OCI-LY3 (cell line): ENCODE data around the gene SLC25A46.

Experiments used
- H2AFZ ChIP-seq: fragments of 200-600, 300-600 bp; shearing (Covaris generic); 2 replicates; pipeline ENCODE4 v1.6.0; 2014; ENCODE audit warnings: antibody characterized with exemption, low read depth, low read length
- H3K27ac ChIP-seq: fragments of 200-600, 300-600 bp; sonication (generic); 2 replicates; pipeline ENCODE4 v1.5.1; 2014; ENCODE audit warnings: mild to moderate bottlenecking, low read length, moderate library complexity, mixed read lengths
- H3K27me3 ChIP-seq: fragments of 200-600, 300-600 bp; sonication (generic); 2 replicates; pipeline ENCODE4 v1.6.1; 2014; ENCODE audit warnings: low read depth, low read length, mixed read lengths
- H3K36me3 ChIP-seq: fragments of 200-600, 300-600 bp; sonication (generic); replicated peaks from 2 replicates; pipeline ENCODE3; 2014; ENCODE audit warnings: low read depth, low read length, mixed read lengths
- H3K4me1 ChIP-seq: fragments of 300-600, 200-600 bp; sonication (generic); 2 replicates; pipeline ENCODE4 v1.6.1; 2014; ENCODE audit warnings: low read length, mixed read lengths
- H3K4me2 ChIP-seq: fragments of 200-600, 300-600 bp; sonication (generic); 2 replicates; pipeline ENCODE4 v1.6.1; 2014; ENCODE audit warnings: low read length, mixed read lengths
- H3K4me3 ChIP-seq: fragments of 300-600, 200-600 bp; sonication (generic); 2 replicates; pipeline ENCODE4 v1.5.1; 2014; ENCODE audit warnings: antibody characterized with exemption, mild to moderate bottlenecking, low read length, moderate library complexity
- H3K79me2 ChIP-seq: fragments of 300-600, 200-600 bp; shearing (Covaris generic); 2 replicates; pipeline ENCODE4 v1.6.1; 2014; ENCODE audit warnings: mild to moderate bottlenecking, low read length, mixed read lengths
- H3K9ac ChIP-seq: fragments of 300-600, 200-600 bp; shearing (Covaris generic); 2 replicates; pipeline ENCODE4 v1.6.0; 2014; ENCODE audit warnings: mild to moderate bottlenecking, low read length, moderate library complexity
- H3K9me3 ChIP-seq: fragments of 200-600, 300-600 bp; shearing (Covaris generic); 2 replicates; pipeline ENCODE4 v1.6.1; 2014; ENCODE audit warnings: low read length, mixed read lengths; ENCODE audit not compliant: insufficient read depth
- H4K20me1 ChIP-seq: fragments of 200-600, 300-600 bp; sonication (generic); 2 replicates; pipeline ENCODE4 v1.6.1; 2016; ENCODE audit warnings: low read length, mixed read lengths; ENCODE audit not compliant: insufficient read depth
- EZH2phosphoT487 ChIP-seq: fragments of 200-600 bp; shearing (Covaris generic); IDR thresholded peaks from 2 replicates; pipeline ENCODE4 v1.6.1; 2018; ENCODE audit warnings: antibody characterized with exemption, mixed run types, low read depth
- TF ChIP-seq, protein P1 (sequence below): fragments of 200-600, 300-600 bp; sonication (generic); IDR thresholded peaks from 2 replicates; pipeline ENCODE4 v1.5.1; 2014; ENCODE audit warnings: antibody characterized with exemption, low read length, low read depth

SLC25A46 gene

DNA sequence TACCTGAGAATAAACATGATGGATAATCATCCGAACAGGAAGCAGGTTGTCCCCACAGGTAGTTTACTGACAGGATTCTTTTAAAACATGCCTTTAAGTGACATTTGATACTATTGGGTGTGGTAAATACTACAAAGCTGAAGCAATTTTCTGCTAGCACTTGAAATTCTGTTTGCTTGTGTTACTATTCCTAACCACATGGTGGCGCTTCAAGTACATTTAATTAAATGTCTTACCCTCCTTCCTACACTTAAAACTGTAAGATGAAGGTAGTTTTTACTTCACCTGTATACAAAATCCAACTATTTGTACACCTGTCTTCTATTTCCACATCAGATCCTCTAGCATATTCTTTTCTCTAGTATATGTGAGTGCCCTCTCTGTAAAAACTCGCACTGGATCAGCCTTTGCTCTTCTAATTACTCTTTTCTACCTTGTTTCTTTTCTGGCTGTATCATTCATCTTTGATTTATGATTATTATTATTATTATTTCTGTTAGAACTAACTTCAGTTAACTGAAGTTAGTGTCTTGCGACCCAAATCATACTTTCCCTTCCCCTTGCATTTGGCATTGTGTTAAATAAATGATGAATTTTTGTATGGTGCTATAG is 18.4 kb downstream of the SLC25A46 start:
- no peaks in the 10 kb centered on the region for H3K9me3 ChIP-seq
- no peaks in the 10 kb centered on the region for H4K20me1 ChIP-seq
- no peaks in the 10 kb centered on the region for H3K27me3 ChIP-seq
- H3K27ac ChIP-seq: no peak overlapping the region
- peaks cover 7% of the 10 kb centered on the region for H3K36me3 ChIP-seq
- H3K4me2 ChIP-seq: no peak overlapping the region
- peaks cover 5% of the 10 kb centered on the region; the same call in 1 of the 2 replicates for H3K79me2 ChIP-seq
- TF ChIP-seq, protein P1, sequence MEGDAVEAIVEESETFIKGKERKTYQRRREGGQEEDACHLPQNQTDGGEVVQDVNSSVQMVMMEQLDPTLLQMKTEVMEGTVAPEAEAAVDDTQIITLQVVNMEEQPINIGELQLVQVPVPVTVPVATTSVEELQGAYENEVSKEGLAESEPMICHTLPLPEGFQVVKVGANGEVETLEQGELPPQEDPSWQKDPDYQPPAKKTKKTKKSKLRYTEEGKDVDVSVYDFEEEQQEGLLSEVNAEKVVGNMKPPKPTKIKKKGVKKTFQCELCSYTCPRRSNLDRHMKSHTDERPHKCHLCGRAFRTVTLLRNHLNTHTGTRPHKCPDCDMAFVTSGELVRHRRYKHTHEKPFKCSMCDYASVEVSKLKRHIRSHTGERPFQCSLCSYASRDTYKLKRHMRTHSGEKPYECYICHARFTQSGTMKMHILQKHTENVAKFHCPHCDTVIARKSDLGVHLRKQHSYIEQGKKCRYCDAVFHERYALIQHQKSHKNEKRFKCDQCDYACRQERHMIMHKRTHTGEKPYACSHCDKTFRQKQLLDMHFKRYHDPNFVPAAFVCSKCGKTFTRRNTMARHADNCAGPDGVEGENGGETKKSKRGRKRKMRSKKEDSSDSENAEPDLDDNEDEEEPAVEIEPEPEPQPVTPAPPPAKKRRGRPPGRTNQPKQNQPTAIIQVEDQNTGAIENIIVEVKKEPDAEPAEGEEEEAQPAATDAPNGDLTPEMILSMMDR: peak; percentile 65
- TF ChIP-seq EZH2phosphoT487: no peak
- no peak overlapping the region for H3K4me3 ChIP-seq
- H3K4me1 ChIP-seq: peaks cover 33% of the 10 kb centered on the region
- no peak overlapping the region for H2AFZ ChIP-seq
- H3K9ac ChIP-seq: no peak overlapping the region

DNA sequence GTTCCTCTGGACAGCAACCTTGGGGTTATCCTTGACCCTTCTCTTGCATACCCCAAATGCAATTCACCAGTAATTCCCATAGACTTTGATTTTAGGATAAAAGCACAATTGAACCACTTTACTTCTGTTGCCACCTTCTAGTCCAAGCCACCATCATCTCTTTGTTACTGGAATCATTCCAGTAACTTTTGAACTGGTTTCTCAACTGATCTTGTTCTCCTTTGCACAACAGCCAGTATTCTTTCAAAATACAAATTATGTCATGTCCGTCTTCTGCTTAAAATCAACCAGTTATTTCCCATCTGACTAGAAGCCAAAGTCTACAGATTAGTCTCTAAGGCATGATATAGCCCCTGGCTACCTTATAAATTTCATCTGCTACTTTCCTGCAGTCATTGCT is 21.4 kb downstream of the SLC25A46 start:
- H3K4me3 ChIP-seq: no peak overlapping the region
- no peak overlapping the region for H3K4me2 ChIP-seq
- no peaks in the 10 kb centered on the region for H3K27me3 ChIP-seq
- H3K79me2 ChIP-seq: no peaks in the 10 kb centered on the region; the same call in 1 of the 2 replicates
- TF ChIP-seq, protein P1: no peak
- TF ChIP-seq EZH2phosphoT487: no peak
- no peak overlapping the region for H2AFZ ChIP-seq
- H4K20me1 ChIP-seq: no peaks in the 10 kb centered on the region
- H3K27ac ChIP-seq: no peak overlapping the region
- no peak overlapping the region for H3K9ac ChIP-seq
- H3K36me3 ChIP-seq: peaks cover 16% of the 10 kb centered on the region
- peaks cover 8% of the 10 kb centered on the region; the same call in 1 of the 2 replicates for H3K4me1 ChIP-seq
- no peaks in the 10 kb centered on the region for H3K9me3 ChIP-seq

DNA sequence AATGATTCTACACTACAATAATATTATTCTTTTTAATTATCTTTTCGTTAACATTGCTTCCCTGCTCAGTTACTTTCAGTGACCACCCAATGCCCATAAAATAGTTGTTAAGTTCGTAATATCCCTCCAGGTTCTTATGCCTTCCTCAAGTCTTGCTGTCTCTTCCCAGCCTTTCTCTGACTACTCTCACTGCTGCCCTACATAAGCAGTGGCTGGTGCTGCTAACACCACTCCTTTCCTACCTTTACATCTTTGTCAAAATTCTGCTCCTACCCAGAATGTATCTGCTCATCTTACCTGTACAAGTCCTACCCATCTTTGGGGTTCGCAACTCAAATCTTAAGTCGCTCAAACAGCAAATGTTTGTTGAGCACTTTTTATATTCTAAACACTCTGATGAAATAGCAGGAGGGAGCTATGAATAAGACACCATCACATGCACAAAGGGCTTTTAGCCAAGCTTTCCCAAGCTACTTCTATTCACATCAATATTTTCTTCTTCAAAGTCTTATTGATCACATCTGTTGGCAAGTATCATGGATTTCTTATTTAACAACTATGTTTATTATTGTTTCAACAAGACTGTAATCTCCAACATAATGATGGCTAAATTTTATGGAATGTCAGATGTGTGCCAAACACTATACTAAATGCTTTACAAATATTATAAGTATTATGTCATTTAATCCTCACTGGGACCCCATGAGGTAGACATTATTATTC is 29.5 kb downstream of the SLC25A46 start:
- no peak for TF ChIP-seq EZH2phosphoT487
- TF ChIP-seq, protein P1: no peak
- Histone ChIP-seq H2AFZ (no peak overlapping the region), H3K4me1 (no peaks in the 10 kb centered on the region), H3K27me3 (no peaks in the 10 kb centered on the region), H3K4me2 (no peak overlapping the region), H3K9me3 (no peaks in the 10 kb centered on the region), H3K4me3 (no peak overlapping the region), H3K36me3 (no peaks in the 10 kb centered on the region), H4K20me1 (no peaks in the 10 kb centered on the region), H3K27ac (no peak overlapping the region), H3K79me2 (no peaks in the 10 kb centered on the region), H3K9ac (no peak overlapping the region)

DNA sequence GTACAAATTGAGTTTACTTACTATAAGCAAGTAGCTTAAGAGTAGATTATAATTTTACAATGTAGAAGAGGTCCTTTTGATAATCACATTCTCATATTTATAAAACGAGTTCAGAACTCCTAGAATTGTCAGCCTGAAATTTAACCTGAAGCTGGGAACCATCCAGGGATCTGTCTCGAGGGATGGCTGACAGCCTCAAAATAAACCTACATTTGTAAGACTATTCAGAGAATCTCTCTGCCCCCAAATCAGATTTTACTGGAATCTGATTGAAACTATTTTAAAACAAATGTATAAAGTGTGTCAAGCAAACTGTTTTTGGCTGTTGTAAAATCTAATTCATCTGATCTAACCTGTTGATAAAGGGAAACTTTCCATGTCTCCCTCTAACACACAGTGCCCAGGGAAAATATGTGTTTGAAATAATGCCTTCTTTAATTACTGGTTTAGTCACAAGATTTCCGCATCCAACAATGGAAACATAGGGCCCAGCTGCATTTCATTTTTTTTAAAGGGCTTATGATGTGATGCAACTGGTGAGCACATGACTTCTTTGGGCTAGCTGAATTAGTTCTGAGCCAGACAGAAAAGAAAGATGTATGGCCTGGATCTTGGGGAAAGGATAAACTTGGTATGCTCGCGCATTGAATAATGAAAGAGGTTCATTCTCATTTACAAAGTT is 30.3 kb downstream of the SLC25A46 start:
- Histone ChIP-seq H3K79me2 (no peaks in the 10 kb centered on the region), H2AFZ (no peak overlapping the region), H4K20me1 (no peaks in the 10 kb centered on the region), H3K36me3 (no peaks in the 10 kb centered on the region), H3K27me3 (no peaks in the 10 kb centered on the region), H3K27ac (no peak overlapping the region), H3K4me3 (no peak overlapping the region), H3K9ac (no peak overlapping the region), H3K4me1 (no peaks in the 10 kb centered on the region), H3K9me3 (no peaks in the 10 kb centered on the region), H3K4me2 (no peak overlapping the region)
- TF ChIP-seq, protein P1: no peak
- TF ChIP-seq EZH2phosphoT487: no peak
